ENCODE results near the gene FIGN. TPM values are rescaled to one million over a fixed set of nuclear protein-coding genes. Genes with fewer than 3 reads are reported as not detected.

FIGN gene
- total and polyA plus RNA-seq, 12 donors: 1.1 to 10.8 (median 5.2) TPM

DNA sequence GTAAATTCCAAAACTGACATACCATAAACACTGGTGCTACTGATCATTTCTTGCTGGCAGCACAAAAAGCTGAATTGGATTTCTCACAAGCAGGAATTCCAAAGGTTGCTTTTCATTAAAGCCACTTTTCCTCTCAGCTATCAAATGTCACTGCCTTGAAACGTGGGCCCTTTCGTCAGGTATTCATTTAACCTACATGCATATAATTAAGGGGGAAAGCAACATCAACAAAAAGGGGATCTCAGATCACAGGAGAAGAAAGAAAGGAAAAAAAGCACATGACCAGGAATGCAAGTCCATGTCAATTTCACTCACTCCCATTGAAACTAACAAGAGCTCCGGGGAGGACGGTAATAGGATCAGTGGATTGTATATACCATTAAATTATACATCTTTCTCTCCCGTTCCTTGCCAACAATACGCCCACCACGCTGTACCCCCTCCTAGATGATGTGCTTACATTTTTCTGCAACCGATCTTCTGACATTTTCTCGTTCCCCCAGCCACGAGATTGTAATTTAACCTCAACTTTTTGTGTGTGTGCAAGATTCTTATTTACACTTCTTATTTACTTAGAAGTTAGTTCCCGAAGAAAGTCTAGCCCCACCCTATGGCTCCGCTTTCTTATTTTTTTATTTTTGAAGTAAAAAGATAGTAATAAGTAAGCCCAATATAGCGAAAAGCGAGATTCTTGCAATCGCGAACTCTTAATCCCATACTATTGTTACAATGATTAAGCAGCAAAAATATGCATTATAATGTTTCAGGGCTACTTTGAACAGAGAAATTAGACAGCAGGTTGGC, 725 bp downstream of the FIGN start:
- Histone ChIP-seq H3K36me3 (replicated peaks in 1 of 2) (no peaks in the 10 kb centered on the region), H3K9me3 (replicated peaks in 1 of 3) (no peaks in the 10 kb centered on the region), H3K27ac (peak overlapping the region; percentile 84 to 98 (median 90)), H3K27me3 (no peaks in the 10 kb centered on the region), H3K4me1 (replicated peaks in 1 of 2) (peaks cover 7 to 16% of the 10 kb centered on the region in 2 donors), H3K4me3 (peak overlapping the region in 3 of 4 donors; percentile 5 to 93 (median 44))
- WGBS, 4 donors: 1 to 2% (median 1%) methylated on average over 16 of the region's 16 CpGs
- intact Hi-C loops (cut with DNase I): no loop called here
- no peak for DNase-seq
- TF ChIP-seq POLR2A (IDR thresholded peaks at IDR 0.05): no peak
- TF ChIP-seq, protein P1, sequence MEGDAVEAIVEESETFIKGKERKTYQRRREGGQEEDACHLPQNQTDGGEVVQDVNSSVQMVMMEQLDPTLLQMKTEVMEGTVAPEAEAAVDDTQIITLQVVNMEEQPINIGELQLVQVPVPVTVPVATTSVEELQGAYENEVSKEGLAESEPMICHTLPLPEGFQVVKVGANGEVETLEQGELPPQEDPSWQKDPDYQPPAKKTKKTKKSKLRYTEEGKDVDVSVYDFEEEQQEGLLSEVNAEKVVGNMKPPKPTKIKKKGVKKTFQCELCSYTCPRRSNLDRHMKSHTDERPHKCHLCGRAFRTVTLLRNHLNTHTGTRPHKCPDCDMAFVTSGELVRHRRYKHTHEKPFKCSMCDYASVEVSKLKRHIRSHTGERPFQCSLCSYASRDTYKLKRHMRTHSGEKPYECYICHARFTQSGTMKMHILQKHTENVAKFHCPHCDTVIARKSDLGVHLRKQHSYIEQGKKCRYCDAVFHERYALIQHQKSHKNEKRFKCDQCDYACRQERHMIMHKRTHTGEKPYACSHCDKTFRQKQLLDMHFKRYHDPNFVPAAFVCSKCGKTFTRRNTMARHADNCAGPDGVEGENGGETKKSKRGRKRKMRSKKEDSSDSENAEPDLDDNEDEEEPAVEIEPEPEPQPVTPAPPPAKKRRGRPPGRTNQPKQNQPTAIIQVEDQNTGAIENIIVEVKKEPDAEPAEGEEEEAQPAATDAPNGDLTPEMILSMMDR (IDR thresholded peaks at IDR 0.05): no peak

DNA sequence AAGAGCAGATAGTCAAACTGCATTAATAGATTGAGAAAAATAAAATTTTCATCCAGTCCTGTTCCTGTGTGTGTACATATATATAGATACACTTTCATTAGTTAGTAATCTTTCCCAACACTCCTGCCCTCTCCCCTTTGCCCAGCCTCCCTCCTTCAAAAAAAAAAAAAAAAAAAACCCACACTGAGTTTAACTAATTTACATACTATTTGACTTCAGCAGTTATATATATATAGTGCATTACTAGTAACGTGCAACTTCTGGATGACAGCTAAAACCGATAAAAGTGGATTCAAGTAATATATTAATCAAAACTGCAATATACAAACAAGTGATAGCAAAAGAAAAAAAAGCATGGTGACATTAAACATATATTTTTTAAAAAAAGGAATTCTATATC, 1.4 kb downstream of the FIGN start:
- no peaks in the 10 kb centered on the region for H3K27me3 ChIP-seq
- H3K27ac ChIP-seq: peak overlapping the region in 4 of 5 donors; percentile 11 to 98 (median 76)
- peaks cover 9 to 22% of the 10 kb centered on the region in 2 donors for H3K4me1 ChIP-seq (replicated peaks in 1 of 2)
- WGBS, 4 donors: 31 to 48% (median 35%) methylated on average over 2 of the region's 2 CpGs
- H3K36me3 ChIP-seq (replicated peaks in 1 of 2): no peaks in the 10 kb centered on the region
- peak overlapping the region in 2 of 4 donors; percentile 44 to 93 for H3K4me3 ChIP-seq
- DNase-seq: no peak
- intact Hi-C loops (cut with DNase I): no loop called here
- no peak for TF ChIP-seq POLR2A (IDR thresholded peaks at IDR 0.05)
- TF ChIP-seq, protein P1 (IDR thresholded peaks at IDR 0.05): no peak
- no peaks in the 10 kb centered on the region for H3K9me3 ChIP-seq (replicated peaks in 1 of 3)

DNA sequence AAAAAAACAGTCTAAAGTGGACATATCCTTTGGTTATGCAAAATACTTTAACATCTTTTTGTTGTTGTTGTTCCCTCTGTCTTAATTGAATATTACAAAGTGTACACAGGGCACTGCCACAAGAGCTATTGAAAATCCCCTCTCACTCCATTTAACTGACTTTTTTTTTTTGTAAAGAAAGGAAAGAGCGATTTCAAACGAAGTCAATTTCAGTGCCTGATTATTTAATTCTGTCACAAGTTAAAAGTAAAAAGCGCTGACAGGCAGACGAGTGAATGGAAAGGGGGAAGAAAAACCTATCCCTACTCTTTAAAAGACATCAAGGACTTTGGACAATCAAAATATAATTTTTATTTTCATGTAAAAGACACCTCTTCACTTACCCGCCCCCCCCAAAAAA, 1.9 kb downstream of the FIGN start:
- intact Hi-C loops (cut with DNase I): no loop called here
- no peaks in the 10 kb centered on the region for H3K36me3 ChIP-seq (replicated peaks in 1 of 2)
- TF ChIP-seq, protein P1 (IDR thresholded peaks at IDR 0.05): no peak
- no peak for TF ChIP-seq POLR2A (IDR thresholded peaks at IDR 0.05)
- no peak for DNase-seq
- WGBS, 4 donors: 46 to 58% (median 52%) methylated on average over 5 of the region's 5 CpGs
- H3K9me3 ChIP-seq (replicated peaks in 1 of 3): no peaks in the 10 kb centered on the region
- H3K27me3 ChIP-seq: no peaks in the 10 kb centered on the region
- H3K4me3 ChIP-seq: peak overlapping the region in 2 of 4 donors; percentile 44 to 93
- H3K4me1 ChIP-seq (replicated peaks in 1 of 2): peaks cover 11 to 27% of the 10 kb centered on the region in 2 donors
- peak overlapping the region in 3 of 5 donors; percentile 11 to 95 (median 34) for H3K27ac ChIP-seq

- no peak for TF ChIP-seq POLR2A (IDR thresholded peaks at IDR 0.05)
- TF ChIP-seq, protein P1 (IDR thresholded peaks at IDR 0.05): no peak
- no peaks in the 10 kb centered on the region for H3K27me3 ChIP-seq
- peak in 3 of 7 donors; percentile 23 to 57 (median 30) for DNase-seq
- H3K9me3 ChIP-seq (replicated peaks in 1 of 3): no peaks in the 10 kb centered on the region
- H3K4me3 ChIP-seq: peak overlapping the region in 1 of 4 donors; percentile 93
- peaks cover 11 to 27% of the 10 kb centered on the region in 2 donors for H3K4me1 ChIP-seq (replicated peaks in 1 of 2)
- H3K36me3 ChIP-seq (replicated peaks in 1 of 2): no peaks in the 10 kb centered on the region
- intact Hi-C loops (cut with DNase I): no loop called here
- H3K27ac ChIP-seq: peak overlapping the region; percentile 12 to 95 (median 53)
- 47 to 53% (median 50%) methylated on average over 15 of the region's 15 CpGs for WGBS, 4 donors
Measured at GRCh38 chr2:163733301-163733938, 2.4 kb downstream of the FIGN start.
